ENCODE measurements around the gene CDH13. TPM values are rescaled to one million over a fixed set of nuclear protein-coding genes. Genes with fewer than 3 reads are reported as not detected.

Gene CDH13
- polyA plus RNA-seq, 2 of the 4 experiments (the other 2 are of a cell fraction): not detected

DNA sequence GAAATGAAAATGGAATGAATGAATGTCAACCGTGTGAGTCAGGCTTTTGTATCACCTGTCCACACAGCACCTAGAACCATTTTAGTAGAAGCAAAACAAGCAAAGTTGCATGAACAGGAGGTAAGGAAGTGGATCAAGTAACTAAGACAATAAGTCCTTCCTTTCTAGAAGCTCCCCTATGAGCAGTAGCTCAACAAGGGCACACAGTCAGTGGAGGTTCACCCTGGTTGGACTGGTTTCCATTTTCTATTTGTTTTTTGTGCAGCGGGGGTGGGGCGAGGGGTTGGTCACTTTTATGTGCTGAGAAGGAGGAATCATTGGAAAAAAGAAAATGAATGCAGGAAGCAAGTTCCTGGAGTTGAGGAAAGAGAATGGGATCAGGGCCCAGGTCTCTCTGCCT lies 1177.0 kb downstream of the CDH13 start:
- no peak overlapping the region for H3K27ac ChIP-seq
- no peaks in the 10 kb centered on the region for H3K9me3 ChIP-seq
- no peak overlapping the region for H3K4me2 ChIP-seq
- TF ChIP-seq GATA3 (IDR thresholded peaks at IDR 0.05; ENCODE audit: borderline replicate concordance) (no peak), HDAC2 (IDR thresholded peaks at IDR 0.05) (no peak), CBX8 (IDR thresholded peaks at IDR 0.05) (no peak), HOXA7 (CRISPR knock-in tag; IDR thresholded peaks at IDR 0.05) (no peak), SMC3 (IDR thresholded peaks at IDR 0.05) (no peak), RAD21 (conservative IDR thresholded peaks at IDR 0.05 in 1 of 2, IDR thresholded peaks at IDR 0.05 in 1 of 2) (no peak), JUNB (IDR thresholded peaks at IDR 0.05) (no peak), RARB (CRISPR knock-in tag; IDR thresholded peaks at IDR 0.05) (no peak), EHF (CRISPR knock-in tag; IDR thresholded peaks at IDR 0.05) (no peak), FOSB (CRISPR knock-in tag; IDR thresholded peaks at IDR 0.05) (no peak), PHF8 (IDR thresholded peaks at IDR 0.05; ENCODE audit: borderline replicate concordance, low read depth) (no peak), HOXB13 (CRISPR knock-in tag; IDR thresholded peaks at IDR 0.05; ENCODE audit: low read depth) (no peak), ZC3H11A (IDR thresholded peaks at IDR 0.05) (no peak), FOSL2 (IDR thresholded peaks at IDR 0.05) (no peak), FOSL2 (CRISPR knock-in tag; IDR thresholded peaks at IDR 0.05) (no peak), TFCP2L1 (CRISPR knock-in tag; IDR thresholded peaks at IDR 0.05) (no peak), NPAS2 (CRISPR knock-in tag; IDR thresholded peaks at IDR 0.05; ENCODE audit: borderline replicate concordance) (no peak)
- TF ChIP-seq, protein P1, sequence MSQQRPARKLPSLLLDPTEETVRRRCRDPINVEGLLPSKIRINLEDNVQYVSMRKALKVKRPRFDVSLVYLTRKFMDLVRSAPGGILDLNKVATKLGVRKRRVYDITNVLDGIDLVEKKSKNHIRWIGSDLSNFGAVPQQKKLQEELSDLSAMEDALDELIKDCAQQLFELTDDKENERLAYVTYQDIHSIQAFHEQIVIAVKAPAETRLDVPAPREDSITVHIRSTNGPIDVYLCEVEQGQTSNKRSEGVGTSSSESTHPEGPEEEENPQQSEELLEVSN (IDR thresholded peaks at IDR 0.05; ENCODE audit: borderline replicate concordance, low read depth): no peak
- TF ChIP-seq, protein P2, sequence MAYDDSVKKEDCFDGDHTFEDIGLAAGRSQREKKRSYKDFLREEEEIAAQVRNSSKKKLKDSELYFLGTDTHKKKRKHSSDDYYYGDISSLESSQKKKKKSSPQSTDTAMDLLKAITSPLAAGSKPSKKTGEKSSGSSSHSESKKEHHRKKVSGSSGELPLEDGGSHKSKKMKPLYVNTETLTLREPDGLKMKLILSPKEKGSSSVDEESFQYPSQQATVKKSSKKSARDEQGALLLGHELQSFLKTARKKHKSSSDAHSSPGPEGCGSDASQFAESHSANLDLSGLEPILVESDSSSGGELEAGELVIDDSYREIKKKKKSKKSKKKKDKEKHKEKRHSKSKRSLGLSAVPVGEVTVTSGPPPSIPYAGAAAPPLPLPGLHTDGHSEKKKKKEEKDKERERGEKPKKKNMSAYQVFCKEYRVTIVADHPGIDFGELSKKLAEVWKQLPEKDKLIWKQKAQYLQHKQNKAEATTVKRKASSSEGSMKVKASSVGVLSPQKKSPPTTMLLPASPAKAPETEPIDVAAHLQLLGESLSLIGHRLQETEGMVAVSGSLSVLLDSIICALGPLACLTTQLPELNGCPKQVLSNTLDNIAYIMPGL (CRISPR knock-in tag; IDR thresholded peaks at IDR 0.05; ENCODE audit: borderline replicate concordance): no peak
- TF ChIP-seq, protein P3, sequence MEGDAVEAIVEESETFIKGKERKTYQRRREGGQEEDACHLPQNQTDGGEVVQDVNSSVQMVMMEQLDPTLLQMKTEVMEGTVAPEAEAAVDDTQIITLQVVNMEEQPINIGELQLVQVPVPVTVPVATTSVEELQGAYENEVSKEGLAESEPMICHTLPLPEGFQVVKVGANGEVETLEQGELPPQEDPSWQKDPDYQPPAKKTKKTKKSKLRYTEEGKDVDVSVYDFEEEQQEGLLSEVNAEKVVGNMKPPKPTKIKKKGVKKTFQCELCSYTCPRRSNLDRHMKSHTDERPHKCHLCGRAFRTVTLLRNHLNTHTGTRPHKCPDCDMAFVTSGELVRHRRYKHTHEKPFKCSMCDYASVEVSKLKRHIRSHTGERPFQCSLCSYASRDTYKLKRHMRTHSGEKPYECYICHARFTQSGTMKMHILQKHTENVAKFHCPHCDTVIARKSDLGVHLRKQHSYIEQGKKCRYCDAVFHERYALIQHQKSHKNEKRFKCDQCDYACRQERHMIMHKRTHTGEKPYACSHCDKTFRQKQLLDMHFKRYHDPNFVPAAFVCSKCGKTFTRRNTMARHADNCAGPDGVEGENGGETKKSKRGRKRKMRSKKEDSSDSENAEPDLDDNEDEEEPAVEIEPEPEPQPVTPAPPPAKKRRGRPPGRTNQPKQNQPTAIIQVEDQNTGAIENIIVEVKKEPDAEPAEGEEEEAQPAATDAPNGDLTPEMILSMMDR (IDR thresholded peaks at IDR 0.05): no peak
- TF ChIP-seq, protein P4, sequence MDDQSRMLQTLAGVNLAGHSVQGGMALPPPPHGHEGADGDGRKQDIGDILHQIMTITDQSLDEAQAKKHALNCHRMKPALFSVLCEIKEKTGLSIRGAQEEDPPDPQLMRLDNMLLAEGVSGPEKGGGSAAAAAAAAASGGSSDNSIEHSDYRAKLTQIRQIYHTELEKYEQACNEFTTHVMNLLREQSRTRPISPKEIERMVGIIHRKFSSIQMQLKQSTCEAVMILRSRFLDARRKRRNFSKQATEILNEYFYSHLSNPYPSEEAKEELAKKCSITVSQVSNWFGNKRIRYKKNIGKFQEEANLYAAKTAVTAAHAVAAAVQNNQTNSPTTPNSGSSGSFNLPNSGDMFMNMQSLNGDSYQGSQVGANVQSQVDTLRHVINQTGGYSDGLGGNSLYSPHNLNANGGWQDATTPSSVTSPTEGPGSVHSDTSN (IDR thresholded peaks at IDR 0.05): no peak
- CTCF ChIA-PET: interaction anchor here (1.1 kb wide), 1 partner anchor 23 kb away, joined by 4 read pairs; no protein-coding TSS in a partner anchor
- H3K4me1 ChIP-seq: peaks cover 8% of the 10 kb centered on the region; the same call in 1 of the 3 replicates
- 31% methylated on average over 3 of the region's 3 CpGs for WGBS (ENCODE audit: missing lambda C conversion rate)
- no peak overlapping the region for H3K4me3 ChIP-seq
- POLR2A ChIA-PET: no interaction called here
- no peak for FAIRE-seq
- DNase-seq (ENCODE audit: low read depth in 1 of 2, low spot score in 1 of 2): no peak
- no peak for ATAC-seq

DNA sequence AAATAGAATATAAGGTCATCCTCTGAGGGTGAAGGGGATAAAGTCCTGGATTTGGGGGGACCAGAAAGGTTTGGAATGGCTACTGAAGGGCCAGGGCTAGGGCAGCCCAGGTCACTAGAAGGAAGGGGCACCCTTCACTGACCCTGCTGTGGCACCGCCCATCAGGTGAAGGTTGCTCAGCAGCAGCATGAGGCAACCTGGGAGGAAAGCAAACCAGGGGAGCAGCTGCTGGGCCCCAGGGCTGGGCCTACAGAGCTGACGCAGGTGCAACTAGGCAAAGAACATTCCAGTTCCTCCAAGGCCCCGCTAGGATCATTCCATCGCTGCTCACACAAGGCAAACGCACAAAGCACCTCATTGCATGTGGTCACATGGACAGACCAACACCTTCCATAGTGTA lies 1177.6 kb downstream of the CDH13 start:
- Histone ChIP-seq H3K27ac (no peak overlapping the region), H3K9me3 (no peaks in the 10 kb centered on the region), H3K4me1 (peaks cover 13% of the 10 kb centered on the region; the same call in 2 of the 3 replicates), H3K4me2 (no peak overlapping the region), H3K4me3 (no peak overlapping the region)
- CTCF ChIA-PET: no interaction called here
- DNase-seq (ENCODE audit: low read depth in 1 of 2, low spot score in 1 of 2) (no peak), ATAC-seq (no peak), FAIRE-seq (no peak)
- POLR2A ChIA-PET: no interaction called here
- 74% methylated on average over 5 of the region's 5 CpGs for WGBS (ENCODE audit: missing lambda C conversion rate)
- TF ChIP-seq SREBF2 (IDR thresholded peaks at IDR 0.05) (no peak), TFCP2L1 (CRISPR knock-in tag; IDR thresholded peaks at IDR 0.05) (no peak), FOSB (CRISPR knock-in tag; IDR thresholded peaks at IDR 0.05) (no peak), POLR2AphosphoS2 (conservative IDR thresholded peaks at IDR 0.05; ENCODE audit: low read length) (no peak)
